MG63 (cell line): ENCODE results near the gene MYLK. TPM values are rescaled to one million over a fixed set of nuclear protein-coding genes. Genes with fewer than 3 reads are reported as not detected.
A peak's percentile ranks its signal among the peaks of the same experiment; 100 is the strongest.

Experiments used
- DNase-seq: peaks from one replicate; pipeline ENCODE4 v3.0.0-alpha.2; 2020
- H3K27me3 ChIP-seq: fragments of 250-450 bp; sonication (Bioruptor Pico); 2 replicates; pipeline ENCODE4 v1.5.1; 2020; ENCODE audit warnings: mild to moderate bottlenecking, moderate library complexity
- H3K36me3 ChIP-seq: fragments of 250-450 bp; sonication (Bioruptor Pico); 2 replicates; pipeline ENCODE4 v1.5.1; 2020; ENCODE audit warnings: mild to moderate bottlenecking, moderate library complexity
- H3K4me3 ChIP-seq: fragments of 250-450 bp; sonication (Bioruptor Pico); 2 replicates; pipeline ENCODE4 v1.5.1; 2020; ENCODE audit warnings: mild to moderate bottlenecking, moderate library complexity
- H3K9me3 ChIP-seq: fragments of 250-450 bp; sonication (Bioruptor Pico); 2 replicates; pipeline ENCODE4 v1.5.1; 2020; ENCODE audit warnings: mild to moderate bottlenecking, moderate library complexity
- total RNA-seq: library from RNA; depleted of rRNA; stranded (reverse); fragments of >200 nt; shearing (Covaris generic); gene quantifications from 2 replicates; pipeline ENCODE4 v1.2.3, GENCODE V29; 2014; ENCODE audit warnings: low replicate concordance

The MYLK gene
- total RNA-seq, 1 experiment from 2014 or later, result 12.5 TPM

DNA sequence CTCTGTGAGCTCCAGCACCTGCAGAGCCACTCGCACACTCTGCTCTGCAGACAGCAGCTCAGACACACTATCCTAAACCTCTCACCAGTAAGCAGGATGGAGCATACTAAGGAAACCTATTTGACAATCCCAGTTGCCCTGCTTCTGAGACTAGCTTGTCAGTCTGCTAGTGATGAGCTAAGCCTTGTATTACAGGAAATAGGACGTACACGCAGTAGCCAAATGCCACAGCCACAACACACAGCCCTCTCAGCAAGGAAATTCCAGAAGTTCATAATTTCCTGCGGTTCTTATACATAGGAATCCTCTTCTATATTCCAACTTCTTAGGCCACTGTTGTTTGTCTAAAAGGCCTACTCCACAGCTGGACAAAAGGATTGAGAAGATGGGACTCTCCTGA, 74.5 kb downstream of the MYLK start:
- Histone ChIP-seq H3K27me3 (no peaks in the 10 kb centered on the region), H3K4me3 (no peak overlapping the region), H3K9me3 (no peaks in the 10 kb centered on the region), H3K36me3 (no peaks in the 10 kb centered on the region)
- no peak for DNase-seq

DNA sequence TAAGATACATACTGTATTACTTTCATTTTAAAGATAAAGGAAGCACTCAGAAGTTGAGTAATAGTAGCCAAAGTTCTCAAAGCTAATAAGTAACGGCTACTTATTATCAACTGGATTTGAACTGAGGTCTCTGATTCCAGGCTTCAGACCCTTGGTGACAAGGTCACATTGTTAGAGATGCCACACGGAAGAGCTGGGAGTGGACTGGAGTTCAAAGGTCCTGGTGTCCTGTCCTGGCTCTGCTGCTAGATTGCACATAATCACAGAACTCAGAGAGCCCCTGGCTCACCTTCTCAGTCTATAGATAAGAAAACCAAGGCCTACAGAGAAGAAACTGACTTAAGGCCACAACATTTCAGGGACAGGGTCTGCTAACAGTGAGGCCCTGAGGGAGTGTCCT, 75.3 kb downstream of the MYLK start:
- Histone ChIP-seq H3K27me3 (no peaks in the 10 kb centered on the region), H3K36me3 (no peaks in the 10 kb centered on the region), H3K9me3 (no peaks in the 10 kb centered on the region), H3K4me3 (no peak overlapping the region)
- DNase-seq, result no peak

DNA sequence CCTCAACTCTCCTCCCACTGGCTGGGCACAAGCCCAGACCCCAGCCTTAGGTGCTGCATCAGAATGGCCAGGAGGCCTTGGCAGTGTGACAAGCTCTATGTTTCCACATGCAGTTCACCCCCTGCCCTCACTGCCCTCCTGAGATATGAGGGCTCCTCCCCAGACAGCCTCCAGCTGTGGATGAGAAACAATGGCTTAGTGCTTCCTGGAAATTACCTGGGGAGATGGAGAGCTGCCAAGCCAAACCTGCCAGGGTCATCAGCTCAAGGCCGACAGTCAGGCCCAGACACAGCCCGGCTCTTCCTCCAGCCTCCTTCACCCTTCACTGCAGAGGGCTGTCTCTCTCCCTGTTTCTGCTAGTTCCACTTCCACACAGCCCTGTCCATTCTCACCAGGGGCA, 76.3 kb downstream of the MYLK start:
- Histone ChIP-seq H3K9me3 (no peaks in the 10 kb centered on the region), H3K4me3 (no peak overlapping the region), H3K27me3 (no peaks in the 10 kb centered on the region), H3K36me3 (no peaks in the 10 kb centered on the region)
- peak; percentile 29 for DNase-seq

DNA sequence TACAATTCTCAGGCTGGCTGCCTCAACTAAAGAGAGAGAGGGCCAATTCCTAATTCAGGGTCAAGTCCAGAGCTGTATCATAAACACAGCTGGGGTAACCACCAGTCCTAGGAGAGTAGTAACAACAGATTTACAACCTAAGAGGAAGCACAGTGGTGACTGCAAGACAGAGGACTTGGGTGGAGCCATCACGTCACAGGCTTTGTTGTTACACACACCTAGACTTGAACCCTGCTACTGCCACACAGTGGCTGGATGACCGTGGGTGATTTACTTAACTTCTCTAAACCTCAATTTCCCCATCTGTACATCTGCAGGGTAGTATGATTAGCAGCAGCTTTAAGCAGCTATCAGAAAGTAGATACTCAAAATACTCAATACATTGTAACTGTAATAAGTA, 78.6 kb downstream of the MYLK start:
- no peak for DNase-seq
- Histone ChIP-seq H3K27me3 (no peaks in the 10 kb centered on the region), H3K4me3 (no peak overlapping the region), H3K36me3 (no peaks in the 10 kb centered on the region), H3K9me3 (no peaks in the 10 kb centered on the region)

DNA sequence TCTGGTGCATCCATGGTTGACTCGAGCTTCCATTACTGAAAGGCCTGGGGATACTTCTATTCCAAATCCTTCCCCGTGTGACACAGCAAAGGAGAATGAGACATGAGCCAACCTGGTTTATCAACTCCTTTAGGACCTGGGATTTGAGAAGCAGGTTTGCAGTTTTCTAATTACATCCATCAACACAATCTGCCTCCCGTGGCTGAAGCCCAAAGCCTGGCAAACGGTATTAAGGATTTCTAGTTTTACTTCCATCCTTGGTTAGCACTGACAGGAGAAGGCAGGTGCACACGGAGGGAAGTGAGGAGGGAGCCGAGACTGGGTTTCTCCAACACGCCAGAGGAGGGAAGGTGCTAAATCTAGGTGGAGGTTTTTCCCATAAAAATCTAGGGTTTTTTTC, 79.0 kb downstream of the MYLK start:
- Histone ChIP-seq H3K36me3 (no peaks in the 10 kb centered on the region), H3K4me3 (no peak overlapping the region), H3K27me3 (no peaks in the 10 kb centered on the region), H3K9me3 (no peaks in the 10 kb centered on the region)
- DNase-seq, result no peak

DNA sequence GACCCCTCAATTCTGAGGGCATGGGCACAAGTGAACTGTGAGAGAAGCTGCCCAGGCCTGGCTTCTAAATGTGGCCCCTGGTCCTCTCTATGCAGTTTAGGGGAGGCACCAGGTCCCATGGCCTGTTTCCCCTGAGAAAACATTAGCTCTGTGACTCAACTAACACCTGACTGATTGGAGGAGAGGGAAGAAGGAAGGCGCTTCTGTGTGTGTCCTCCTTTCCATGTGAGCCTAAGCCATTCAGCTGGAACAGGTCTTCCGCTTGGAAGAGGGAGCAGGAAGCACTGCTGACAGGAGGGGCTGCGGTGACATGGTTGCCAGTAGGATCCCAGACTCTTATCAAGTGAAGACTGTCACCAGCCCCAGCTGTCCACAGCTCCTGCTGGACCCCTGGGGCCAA, 79.5 kb downstream of the MYLK start:
- DNase-seq, result no peak

DNA sequence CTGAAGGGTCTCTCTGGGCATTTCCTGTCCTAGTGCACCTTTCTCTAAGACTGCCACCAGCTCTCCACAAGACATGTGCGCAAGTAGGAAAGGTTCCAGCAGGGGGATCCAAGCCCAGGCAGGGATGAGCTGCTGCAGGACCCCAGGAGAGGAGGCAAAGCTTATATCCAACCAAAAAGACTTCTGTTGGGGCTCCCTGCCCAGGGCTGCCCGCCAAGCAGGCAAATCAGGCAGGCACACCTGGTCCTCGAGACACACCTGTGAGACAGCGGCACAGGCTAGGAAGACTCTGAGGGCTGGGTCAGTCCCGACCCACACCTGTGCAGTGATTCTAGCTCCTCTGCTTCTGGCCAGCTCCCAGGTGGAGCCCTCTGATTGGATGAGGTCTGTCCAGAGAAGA, 80.6 kb downstream of the MYLK start:
- H3K9me3 ChIP-seq, result no peaks in the 10 kb centered on the region
- DNase-seq, result no peak
- H3K36me3 ChIP-seq, result no peaks in the 10 kb centered on the region
- H3K27me3 ChIP-seq, result no peaks in the 10 kb centered on the region
- H3K4me3 ChIP-seq, result no peak overlapping the region

More for the DNA sequence above, 79.5 kb downstream of the MYLK start:
- Histone ChIP-seq H3K9me3 (no peaks in the 10 kb centered on the region), H3K27me3 (no peaks in the 10 kb centered on the region), H3K36me3 (no peaks in the 10 kb centered on the region), H3K4me3 (no peak overlapping the region)

DNA sequence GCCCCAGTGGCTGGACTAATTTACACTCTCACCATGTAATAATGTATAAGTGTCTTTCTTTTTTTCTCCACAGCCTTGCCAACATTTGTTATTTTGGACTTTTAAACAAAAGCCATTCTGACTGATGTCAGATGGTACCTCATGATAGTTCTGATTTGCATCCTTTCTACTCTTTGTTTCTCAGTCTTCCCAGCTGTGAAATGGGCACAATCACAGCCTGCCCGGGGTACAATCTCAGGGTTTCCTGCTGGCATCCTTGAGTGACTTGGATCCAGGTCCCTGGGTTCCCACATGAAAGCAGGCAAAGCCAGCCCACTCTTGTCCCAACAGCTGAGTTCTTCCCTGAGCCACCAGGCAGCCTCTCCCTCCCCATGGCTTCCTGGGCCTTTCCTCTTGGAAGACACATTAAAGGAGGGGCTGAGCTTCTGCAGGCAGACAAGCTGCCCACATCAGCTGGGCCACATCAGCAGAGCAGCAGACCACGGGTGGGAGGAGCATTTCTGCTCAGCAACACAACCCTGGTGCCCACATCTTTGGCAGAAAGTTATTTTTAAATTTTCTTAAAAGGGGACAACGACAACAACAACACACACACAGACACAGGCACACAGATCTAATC, 82.0 kb downstream of the MYLK start:
- Histone ChIP-seq H3K9me3 (no peaks in the 10 kb centered on the region), H3K4me3 (no peak overlapping the region), H3K27me3 (no peaks in the 10 kb centered on the region), H3K36me3 (no peaks in the 10 kb centered on the region)
- no peak for DNase-seq

DNA sequence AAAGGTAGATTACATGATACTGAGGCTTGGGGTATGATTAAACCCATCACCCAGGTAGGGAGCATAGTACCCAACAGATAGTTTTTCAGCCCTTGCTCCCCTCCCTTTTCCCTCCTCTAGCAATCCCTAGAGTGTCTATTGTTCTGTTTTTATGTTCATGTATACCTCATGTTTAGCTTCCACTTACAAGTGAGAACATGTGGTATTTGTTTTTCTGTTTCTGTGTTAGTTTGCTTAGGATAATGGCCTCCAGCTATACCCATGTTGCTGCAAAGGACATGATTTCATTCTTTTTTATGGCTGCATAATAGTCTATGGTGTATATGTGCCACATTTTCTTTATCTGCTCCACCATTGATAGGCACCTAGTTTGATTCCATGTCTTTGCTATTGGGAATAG, 82.7 kb downstream of the MYLK start:
- Histone ChIP-seq H3K9me3 (no peaks in the 10 kb centered on the region), H3K36me3 (no peaks in the 10 kb centered on the region), H3K27me3 (no peaks in the 10 kb centered on the region), H3K4me3 (no peak overlapping the region)
- no peak for DNase-seq

DNA sequence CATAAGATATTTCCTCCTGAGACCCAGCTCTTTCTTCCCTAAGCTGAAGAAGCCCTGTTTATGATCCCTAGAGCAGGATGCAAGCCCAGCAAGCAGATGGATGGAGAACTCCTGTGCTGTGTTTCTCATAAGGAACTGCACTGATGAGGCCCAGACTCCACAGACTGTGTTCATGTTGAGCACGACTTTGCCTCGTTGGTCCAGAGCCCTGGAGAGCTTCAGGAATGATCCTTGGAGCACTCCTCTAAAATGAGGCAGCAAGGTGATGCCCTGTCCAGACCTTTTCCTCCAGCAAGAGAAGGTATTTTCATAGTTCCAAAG, 83.8 kb downstream of the MYLK start:
- Histone ChIP-seq H3K4me3 (no peak overlapping the region), H3K27me3 (no peaks in the 10 kb centered on the region), H3K36me3 (no peaks in the 10 kb centered on the region), H3K9me3 (no peaks in the 10 kb centered on the region)
- DNase-seq, result no peak

DNA sequence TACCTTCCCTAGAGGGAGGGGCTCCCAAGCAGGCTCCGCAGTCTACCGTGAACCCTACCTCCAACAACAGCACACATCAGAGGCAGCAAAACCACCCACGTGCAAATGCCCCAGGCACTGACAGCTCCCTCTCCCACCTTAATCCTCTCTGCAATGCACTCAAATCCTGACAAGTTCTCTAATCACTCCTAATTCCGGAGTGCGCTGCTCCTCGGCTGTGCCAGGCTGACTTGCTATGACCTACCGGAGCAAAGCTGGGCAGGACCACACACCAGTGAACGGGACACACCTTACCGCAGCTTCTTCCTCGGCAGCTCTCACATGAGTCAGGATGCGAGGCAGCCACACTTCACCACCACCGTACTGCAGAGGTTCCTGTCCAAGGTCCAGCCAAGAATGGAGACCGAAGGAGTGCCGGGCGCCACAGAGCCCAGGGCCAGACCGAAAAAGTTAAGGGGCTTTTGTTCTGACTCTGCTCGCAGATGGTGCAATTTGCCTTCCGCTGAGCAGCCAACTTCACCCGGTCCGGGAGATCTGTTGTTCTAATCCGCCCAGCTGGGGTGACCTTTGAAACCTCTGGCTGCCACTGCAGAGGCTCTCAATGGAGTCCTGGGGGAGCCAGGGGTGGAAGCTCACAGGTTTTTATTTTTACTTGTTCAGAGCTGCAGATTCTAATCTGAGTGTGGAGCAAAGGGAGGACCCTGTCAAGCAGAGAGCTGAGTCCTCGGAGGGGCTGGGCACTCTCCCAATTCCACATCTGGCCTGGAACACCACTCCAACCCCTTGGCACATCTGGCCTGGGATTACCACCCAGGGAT, 84.4 kb downstream of the MYLK start:
- DNase-seq, result peak; percentile 77
- Histone ChIP-seq H3K36me3 (no peaks in the 10 kb centered on the region), H3K9me3 (no peaks in the 10 kb centered on the region), H3K4me3 (peak overlapping the region; percentile 7), H3K27me3 (no peaks in the 10 kb centered on the region)

DNA sequence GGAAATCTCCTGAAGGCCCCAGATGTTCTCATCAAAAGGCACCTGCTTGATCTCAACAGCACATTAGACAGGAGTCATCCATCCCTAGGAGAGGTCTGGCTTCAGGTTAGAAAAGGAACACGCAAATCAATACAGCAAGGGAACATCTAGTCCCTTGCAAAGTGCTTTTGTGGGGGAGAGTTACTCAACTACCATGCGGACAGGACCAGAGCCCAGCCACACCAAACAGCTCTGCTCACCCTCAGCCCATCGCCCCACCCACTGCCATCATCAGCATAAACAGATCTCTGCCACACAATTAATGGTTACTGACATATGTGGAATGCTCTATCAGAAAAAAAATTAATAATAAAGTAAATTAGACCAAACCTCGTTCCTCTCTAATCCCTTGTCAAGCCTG, 85.6 kb downstream of the MYLK start:
- DNase-seq, result no peak
- H3K4me3 ChIP-seq, result no peak overlapping the region
- no peaks in the 10 kb centered on the region for H3K27me3 ChIP-seq
- H3K9me3 ChIP-seq, result no peaks in the 10 kb centered on the region
- H3K36me3 ChIP-seq, result no peaks in the 10 kb centered on the region

DNA sequence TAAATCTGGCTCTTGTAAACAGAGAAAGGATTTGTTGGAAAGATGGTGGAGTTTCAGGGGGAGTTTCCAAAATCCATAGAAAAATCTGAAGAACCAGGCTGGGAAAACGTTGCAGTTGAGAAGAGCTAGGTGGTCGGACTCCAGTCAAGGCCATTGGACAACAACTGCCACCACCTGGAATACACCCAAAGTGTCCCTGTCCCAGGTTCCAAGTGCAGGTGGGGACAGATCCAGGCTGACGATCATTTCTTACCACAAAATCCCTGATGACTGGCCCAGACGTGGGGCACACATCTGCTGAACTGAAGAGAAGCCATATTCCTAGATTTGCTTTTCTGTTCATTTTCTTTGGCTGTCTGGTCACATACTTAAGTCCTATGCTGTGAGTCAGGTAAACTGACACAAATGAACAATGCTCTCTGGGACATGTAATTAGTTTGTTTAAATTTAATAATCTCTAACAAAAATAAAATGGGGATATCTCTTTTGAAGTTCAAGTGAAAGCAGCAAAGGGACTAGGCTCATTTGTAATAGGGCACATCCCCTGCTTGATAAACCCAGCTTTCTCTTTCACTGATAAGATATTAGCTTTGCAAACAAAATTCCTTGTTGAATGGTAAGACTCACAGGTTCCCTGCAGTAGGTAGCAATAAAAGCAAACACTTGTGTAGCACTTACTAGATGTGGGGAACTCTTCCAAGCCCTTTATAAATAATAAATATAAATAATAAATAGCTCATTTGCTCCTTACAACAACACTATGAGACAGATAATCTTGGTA, 88.5 kb downstream of the MYLK start:
- H3K9me3 ChIP-seq, result no peaks in the 10 kb centered on the region
- H3K36me3 ChIP-seq, result no peaks in the 10 kb centered on the region; the same call in 1 of the 2 replicates
- DNase-seq, result no peak
- no peaks in the 10 kb centered on the region for H3K27me3 ChIP-seq
- no peak overlapping the region for H3K4me3 ChIP-seq

DNA sequence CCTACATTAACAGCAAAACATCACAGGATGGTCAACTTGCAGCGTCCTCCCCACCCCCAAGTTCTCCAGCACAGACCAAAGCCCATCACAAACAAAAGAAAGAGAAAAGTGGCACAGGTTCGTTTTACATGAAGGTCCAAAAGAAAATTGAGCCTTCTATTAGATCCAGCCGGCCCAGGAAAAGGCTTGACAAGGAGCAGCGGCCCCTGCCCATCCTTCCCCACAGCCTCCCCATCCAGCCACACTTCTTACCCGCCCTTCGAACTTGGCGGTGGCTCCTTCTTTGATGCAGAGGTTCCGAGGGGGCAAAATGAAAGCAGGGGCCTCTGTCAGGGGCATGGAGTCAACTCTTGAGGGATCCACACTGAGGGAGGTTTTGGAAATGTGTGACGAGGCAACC, 90.7 kb downstream of the MYLK start:
- Histone ChIP-seq H3K27me3 (no peaks in the 10 kb centered on the region), H3K4me3 (no peak overlapping the region), H3K36me3 (no peaks in the 10 kb centered on the region; the same call in 1 of the 2 replicates), H3K9me3 (no peaks in the 10 kb centered on the region)
- no peak for DNase-seq

DNA sequence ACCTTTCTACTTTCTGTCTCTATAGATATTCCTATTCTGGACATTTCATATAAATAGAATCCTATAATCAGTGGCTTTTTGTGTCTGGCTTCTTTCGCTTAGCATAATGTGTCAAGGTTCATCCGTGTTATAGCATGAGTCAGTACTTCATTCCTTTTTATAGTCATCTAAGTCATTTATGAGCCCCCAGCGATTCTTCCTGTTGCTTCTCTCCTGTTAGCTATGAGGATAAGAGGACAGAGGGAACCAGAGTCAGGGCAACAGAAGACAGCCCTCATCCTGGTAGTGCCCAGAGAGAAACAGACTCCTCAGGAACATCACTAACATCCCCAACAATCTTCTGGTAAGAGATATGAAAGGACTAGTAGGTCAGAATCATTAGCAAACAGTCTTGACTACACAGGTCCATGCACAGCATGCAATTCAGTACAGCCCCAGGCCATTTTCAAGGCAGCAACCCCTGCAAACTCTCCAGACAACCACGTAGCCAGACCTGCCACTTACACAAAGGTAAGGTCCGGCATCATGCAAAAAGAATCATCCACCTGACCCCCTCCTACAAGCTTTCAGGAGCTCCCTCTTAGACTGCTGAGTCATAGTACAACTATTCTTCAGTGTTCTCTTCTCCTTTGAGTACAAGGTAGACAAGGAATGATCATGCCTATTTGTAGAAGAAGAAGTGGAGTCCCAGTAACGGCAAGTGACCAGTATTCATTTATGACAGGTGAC, 91.5 kb downstream of the MYLK start:
- Histone ChIP-seq H3K4me3 (no peak overlapping the region), H3K9me3 (no peaks in the 10 kb centered on the region), H3K36me3 (no peaks in the 10 kb centered on the region; the same call in 1 of the 2 replicates), H3K27me3 (no peaks in the 10 kb centered on the region)
- no peak for DNase-seq

DNA sequence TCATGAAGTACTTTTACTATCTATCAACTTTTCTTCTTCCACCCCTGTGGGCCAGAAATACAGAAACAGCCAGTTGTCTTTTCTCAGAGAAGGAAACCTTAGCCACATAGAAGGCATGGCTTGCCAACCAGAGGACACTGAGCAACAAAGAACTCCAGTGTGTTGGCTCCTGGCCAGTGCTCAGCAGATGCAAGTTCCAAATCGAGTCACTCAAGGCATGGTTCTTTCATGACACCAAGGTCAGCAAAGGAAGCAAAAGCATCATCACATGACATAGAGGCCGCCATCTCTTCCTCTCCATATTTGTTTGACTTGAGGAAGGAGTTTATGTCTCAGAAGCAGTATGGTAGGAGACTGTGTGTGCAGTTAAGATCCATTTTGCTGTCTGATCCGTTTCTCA, 92.2 kb downstream of the MYLK start:
- no peaks in the 10 kb centered on the region; the same call in 1 of the 2 replicates for H3K36me3 ChIP-seq
- H3K9me3 ChIP-seq, result no peaks in the 10 kb centered on the region
- peak; percentile 23 for DNase-seq
- H3K4me3 ChIP-seq, result no peak overlapping the region
- no peaks in the 10 kb centered on the region for H3K27me3 ChIP-seq

DNA sequence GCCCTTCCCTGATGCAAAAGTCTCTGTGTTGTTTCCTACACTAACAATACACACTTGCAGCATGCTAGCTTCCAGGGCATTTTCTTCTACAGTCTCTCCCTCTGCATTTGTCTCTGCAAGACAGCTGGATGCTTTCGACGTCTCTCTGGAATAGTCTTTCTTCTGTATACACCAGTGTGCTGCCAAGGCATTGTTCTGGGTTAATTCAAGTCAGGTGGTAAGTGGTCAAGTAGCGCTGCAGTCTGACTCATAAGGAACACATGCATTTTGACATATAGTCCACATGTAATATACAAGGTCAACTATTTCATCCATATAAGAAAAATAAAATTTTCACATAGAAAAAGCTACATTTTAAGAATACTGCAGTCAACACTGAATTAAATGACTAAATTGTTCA, 92.7 kb downstream of the MYLK start:
- H3K9me3 ChIP-seq, result no peaks in the 10 kb centered on the region
- no peak overlapping the region for H3K4me3 ChIP-seq
- H3K36me3 ChIP-seq, result no peaks in the 10 kb centered on the region; the same call in 1 of the 2 replicates
- peak; percentile 72 for DNase-seq
- no peaks in the 10 kb centered on the region for H3K27me3 ChIP-seq
